Measurements from ENCODE around the gene KLHL21.
"Not testable (repeated sequence)": the region's sequence is repeated elsewhere in the genome, so short reads cannot be mapped to it uniquely, and the experiment has no call there.

The KLHL21 gene, protein sequence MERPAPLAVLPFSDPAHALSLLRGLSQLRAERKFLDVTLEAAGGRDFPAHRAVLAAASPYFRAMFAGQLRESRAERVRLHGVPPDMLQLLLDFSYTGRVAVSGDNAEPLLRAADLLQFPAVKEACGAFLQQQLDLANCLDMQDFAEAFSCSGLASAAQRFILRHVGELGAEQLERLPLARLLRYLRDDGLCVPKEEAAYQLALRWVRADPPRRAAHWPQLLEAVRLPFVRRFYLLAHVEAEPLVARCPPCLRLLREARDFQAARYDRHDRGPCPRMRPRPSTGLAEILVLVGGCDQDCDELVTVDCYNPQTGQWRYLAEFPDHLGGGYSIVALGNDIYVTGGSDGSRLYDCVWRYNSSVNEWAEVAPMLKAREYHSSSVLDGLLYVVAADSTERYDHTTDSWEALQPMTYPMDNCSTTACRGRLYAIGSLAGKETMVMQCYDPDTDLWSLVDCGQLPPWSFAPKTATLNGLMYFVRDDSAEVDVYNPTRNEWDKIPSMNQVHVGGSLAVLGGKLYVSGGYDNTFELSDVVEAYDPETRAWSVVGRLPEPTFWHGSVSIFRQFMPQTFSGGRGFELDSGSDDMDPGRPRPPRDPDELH

DNA sequence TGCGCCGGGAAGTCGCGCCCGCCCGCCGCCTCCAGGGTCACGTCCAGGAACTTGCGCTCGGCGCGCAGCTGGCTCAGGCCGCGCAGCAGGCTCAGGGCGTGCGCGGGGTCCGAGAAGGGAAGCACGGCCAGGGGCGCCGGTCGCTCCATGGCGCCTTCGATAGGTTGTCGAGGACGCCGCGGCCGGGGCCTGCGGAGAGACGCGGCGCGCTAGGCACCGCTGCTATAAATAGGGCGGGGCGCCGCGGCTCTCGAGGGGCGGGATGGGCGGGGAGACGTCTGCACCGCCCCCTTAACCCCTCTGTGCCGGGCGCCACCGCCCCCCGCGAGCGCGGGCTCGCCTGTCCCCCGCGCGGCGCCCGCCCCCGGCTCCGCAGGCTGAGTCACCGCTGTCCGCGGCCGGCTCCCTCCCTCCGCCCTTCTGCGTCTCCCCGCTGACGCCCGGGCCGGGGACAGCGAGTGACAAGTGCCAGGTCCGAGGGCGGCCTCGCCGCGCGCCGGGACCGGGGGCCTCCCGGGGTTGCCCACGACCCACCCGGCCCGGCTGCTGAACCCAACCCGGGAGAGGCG, at the start of gene KLHL21:
Gene KLHL21, minus strand, starts transcription at position 201 of the 569 bp plus-strand sequence. Its CDS starts 52 bp downstream, at position 149.
- no peak for DNase-seq (ENCODE audit: low read depth)

DNA sequence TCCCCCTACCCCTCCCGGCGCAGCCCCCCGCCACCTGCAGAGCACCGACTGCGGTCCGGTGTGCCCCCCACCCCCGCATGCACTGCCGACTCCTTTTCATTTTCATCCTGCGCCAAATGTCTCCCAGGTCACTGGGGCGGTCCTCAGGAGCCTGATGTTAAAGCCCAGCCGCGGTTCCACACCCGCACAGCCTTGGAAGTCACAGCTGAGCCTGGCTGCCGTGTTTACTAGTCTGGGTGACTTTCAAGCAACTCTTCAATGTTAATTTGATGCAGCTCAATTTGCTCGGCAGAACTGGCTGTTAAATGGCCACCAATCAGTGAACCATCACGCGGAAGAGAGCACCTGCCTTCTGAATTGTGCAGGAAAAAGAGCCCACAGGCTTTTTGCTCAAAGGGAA, 49.2 kb upstream of the KLHL21 start:
- no peak for DNase-seq (ENCODE audit: low read depth)

DNA sequence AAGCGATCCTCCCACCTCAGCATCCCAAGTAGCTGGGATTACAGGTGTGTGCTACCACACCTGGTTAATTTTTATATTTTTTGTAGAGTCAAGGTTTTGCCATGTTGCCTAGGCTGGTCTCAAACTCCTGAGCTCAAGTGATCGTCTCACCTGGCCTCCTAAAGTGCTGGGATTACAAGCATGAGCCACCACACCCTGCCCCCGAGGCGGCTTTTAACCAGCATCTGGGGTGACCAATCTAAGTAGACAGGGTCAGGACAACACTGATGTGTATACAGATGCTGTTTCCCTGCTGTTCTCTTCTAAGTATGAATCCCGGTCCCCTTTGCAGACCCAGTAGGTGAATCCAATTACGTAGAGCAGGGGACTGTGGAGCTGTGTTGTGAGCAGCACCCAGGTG, 45.9 kb upstream of the KLHL21 start:
- no peak for DNase-seq (ENCODE audit: low read depth)

DNA sequence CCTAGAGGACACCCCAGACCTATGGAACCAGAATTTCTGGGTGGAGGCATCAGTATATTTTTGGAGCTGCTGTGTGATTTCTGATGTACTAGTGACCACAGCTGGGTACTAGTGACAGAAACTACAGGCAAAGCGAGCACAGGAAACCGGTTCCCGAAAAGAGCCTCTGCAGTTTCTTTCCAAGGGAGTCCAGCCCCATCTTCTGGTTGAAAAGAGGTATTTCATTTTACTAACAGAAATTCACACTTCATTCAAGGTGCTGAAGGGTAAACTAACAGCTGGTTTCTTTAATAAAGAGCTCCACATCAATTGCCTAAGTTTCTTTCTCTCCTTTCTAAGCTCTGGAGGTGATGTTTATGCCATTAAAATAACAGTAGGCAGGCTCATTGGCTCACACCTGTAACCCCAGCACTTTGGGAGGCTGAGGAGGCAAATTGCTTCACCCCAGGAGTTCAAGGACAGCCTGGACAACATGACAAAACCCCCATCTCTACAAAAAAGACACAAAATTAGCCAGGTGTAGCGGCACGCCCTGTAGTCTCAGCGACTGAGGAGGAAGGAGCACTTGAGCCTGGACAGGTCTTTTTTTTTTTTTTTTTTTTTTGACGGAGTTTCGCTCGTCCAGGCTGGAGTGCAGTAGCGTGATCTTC, 44.0 kb upstream of the KLHL21 start:
- DNase-seq (ENCODE audit: low read depth): no peak

DNA sequence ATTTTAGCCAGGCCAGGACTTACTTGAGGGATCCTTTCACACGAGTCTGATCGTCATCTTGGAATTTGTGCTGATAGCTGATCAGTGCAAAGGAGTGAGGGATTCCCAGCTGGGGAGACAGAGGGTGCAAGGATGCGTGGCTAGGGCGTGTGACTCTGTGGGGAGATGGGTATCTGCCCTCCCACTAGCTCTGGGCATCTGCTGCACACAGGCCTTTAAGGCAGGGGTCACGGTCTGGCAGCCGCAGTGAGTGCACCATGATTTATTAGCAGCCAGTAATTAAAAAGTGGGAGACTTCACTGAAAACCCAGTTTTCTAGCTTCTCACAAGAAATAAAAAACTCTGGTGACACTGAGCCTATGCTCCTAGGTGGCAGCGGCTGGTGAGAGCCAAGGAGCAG, 42.3 kb upstream of the KLHL21 start:
- no peak for DNase-seq (ENCODE audit: low read depth)

DNA sequence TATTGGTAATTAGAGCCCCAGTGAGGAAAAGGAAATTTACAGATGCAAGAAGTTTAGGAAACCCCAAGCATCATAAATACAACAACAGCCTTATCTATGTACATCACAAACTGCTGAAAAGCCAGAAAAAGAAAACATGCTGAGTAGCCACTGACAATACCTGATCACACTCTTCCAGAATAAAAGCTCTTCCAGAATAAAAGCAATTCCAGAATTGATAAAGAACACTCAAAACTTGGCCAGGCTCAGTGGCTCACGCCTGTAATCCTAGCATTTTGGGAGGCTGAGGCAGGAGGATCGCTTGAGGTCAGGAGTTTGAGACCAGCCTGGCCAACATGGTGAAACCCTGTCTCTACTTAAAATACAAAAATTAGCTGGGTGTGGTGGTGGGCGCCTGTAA, 38.2 kb upstream of the KLHL21 start:
- not testable (repeated sequence) for DNase-seq (ENCODE audit: low read depth)

DNA sequence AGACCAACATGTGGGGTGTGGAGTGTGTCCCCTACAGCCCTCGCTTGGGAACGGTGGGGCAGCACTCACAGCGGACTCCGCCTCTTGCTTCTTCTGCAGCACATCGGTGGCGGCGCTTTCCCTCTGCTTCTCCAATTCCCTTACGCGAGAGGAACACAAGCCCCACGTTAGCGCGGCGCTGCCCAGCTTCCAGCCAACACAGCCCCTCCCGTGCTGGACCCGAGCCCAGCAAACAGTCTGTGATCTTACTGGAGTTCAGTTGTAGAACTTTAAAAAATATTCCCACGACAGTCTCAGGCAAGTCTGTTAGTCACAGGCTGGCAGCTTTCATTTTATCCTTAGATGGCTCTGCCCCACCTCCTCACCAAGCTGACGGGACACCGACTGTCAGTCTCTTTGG, 35.6 kb upstream of the KLHL21 start:
- DNase-seq (ENCODE audit: low read depth): no peak

DNA sequence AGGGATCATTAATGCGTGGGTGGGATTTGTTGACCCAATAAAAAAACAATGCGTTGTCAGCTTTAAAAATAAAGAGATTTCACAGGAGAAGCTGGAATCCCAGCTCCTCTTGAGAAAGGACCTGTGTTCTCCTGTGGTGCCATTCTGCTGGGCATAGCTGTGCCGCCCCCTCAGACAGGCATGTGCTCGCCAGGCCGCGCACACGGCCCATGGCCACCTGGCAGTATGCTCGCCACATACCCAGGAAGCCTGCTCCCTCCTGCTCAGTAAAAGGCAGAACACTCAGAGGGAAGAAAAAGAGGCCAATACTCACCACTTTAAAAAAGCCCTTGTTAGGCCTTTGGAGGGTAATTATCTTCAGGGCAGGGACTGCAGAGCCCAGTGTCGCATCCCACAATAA, 35.1 kb upstream of the KLHL21 start:
- DNase-seq (ENCODE audit: low read depth): no peak

DNA sequence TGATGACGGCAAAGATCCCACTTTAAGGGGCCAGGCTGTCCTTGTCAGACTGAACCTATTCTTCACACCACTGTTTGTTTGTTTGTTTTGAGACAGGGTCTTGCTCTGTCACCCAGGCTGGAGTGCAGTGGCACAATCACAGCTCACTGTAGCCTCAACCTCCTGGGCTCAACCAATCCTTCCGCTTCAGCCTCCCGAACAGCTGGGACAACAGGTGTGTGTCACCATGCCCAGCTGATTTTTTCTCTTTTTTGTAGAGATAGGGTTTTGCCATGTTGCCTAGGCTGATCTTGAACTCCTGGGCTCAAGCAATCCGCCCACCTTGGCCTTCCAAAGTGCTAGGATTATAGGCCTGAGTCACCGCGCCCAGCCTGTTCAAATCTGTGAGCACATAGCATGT, 34.1 kb upstream of the KLHL21 start:
- not testable (repeated sequence) for DNase-seq (ENCODE audit: low read depth)

DNA sequence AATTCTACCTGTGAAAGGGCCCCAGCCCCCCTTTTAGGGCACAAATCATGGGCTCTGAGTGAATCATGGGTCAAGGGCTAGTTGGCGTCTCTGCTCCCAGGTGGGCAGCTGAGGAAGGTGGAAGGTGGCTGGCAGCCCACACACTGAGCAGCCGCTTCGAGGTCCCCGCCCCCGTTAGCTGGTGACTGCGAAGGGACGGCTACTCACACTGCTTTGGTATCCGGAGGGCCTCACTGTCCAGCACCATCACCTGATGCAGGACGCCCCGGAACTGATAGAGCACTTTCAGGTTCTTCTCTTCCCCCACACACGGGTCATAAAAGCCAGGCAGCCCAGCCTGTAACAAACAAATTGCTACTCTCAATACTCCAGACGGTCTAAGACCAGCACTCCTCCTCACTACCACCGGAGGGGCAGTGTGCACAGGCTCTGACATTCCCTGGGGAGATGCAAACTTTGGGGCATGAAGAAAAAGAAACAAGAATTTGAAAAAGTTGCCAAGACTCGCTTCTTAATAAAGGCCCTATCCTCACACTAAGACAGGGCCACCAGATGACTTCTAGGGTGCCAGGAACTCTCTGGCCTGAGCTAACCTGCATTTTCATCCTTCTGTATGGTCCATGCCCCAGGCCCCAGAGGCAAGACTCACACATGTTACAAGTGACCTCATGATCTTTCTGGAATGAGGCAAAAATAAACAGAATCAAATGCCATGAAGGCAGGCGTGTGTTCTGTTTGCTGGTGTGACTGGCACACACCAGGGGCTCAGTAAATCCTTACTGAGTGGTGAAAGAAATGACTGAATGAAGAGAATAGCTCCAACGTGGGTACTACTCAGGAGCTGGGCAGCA, 33.5 kb upstream of the KLHL21 start:
- DNase-seq (ENCODE audit: low read depth): no peak

DNA sequence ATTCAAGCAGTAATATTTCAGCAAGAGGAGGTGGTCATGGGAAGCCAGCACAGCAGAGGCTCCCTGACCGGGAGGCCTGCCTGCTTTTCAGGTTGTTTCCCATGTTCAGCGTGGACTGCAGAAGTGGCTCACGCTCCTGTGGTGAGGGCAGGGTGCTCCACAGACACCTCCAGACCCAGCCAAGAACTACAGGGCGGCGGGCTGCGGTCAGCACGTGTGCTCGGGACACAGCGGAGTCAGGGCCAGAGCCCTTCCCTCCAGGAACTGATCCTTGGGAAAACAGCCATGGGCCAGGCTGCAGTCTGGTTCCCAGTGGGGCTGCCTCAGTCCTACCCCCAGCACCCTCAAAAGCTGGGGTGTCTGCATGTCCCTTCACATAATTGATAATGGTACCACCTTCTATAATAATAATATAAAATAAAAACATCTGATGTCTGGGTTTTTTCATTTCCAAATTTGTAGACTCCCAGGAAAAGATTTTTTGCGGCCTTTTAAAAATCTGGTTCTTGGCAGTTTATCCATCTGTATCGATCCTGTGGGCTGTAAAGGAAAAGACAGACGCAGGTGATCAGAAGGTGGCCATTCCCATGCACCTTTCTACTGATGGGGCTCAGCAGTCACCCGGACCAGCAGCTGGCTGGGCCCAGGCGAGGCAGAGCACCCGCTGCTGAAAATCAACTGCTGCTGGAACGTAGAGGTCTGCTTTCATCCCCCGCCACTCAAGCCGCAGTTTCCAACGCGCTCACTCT, 32.7 kb upstream of the KLHL21 start:
- no peak for DNase-seq (ENCODE audit: low read depth)

DNA sequence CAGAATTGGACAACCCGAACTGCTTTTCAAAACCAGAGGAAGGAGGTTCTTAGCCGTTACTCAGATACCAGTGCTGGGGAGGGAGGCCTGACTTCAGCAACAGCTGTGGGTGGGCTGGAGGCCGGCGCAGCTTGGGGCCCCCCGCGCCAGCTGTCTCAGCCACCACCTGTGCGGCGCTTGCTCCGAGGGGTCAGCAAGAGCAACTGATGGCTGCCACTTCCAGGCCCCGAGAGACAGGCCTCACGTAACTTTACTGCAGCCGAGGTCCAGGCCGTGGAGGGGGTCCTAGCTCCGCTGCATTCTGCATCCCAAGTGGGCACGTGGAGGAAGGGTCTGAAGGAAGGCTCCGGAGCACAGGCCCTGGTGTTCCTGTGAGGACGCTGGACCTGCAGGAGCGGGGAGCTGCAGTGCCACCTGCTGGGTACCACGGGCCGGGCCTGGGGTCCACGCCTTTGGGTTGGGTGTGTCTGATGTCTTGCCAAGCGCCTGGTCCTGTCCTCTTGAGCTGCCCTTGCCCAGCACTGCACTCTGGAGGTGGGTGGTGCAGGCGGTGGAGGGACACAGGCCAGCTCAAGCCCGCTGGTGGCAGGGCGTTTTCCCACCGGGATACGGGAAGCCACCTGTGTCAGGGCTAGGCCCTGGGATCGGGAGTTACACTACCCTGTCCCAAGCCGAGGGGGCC, 31.8 kb upstream of the KLHL21 start:
- no peak for DNase-seq (ENCODE audit: low read depth)

DNA sequence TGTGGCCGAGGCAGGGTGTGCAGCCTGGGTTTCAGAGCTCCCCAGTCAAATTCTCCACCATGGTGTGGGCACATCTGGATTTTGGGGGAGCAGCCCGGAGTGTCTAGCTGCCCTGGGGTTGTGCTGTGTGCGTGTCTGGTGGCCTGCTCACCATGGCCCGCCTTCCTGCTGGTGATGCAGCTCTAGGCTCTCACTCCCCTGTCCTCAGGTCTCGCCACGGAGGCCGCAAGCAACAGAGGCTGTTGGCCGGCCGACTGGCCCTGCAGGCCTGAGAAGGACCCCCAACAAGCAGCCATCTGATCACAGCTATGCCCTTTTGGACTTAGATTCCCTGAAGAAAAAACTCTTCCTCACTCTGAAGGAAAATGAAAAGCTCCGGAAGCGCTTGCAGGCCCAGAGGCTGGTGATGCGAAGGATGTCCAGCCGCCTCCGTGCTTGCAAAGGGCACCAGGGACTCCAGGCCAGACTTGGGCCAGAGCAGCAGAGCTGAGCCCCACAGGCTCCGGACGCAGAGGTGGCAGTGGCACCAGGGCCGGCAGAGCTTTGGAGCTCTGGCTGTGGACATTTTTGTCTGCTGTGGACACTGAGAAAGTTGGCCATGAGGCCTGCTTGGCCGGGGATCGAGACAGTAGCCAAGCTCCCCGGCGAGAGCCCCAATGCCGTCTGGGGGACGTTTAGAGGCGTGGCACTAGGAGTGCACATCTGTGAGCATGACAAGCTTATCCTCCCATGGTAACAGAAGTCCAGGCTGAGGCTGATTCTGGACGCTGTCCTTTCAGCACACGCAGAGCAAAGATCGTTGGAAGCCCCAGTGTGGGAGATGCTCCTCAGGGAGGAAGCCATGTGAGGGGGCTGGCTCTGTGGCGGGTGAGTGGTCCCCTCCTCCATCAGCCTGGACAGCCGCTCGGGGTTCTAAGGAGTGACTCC, 30.2 kb upstream of the KLHL21 start:
- DNase-seq (ENCODE audit: low read depth): no peak

DNA sequence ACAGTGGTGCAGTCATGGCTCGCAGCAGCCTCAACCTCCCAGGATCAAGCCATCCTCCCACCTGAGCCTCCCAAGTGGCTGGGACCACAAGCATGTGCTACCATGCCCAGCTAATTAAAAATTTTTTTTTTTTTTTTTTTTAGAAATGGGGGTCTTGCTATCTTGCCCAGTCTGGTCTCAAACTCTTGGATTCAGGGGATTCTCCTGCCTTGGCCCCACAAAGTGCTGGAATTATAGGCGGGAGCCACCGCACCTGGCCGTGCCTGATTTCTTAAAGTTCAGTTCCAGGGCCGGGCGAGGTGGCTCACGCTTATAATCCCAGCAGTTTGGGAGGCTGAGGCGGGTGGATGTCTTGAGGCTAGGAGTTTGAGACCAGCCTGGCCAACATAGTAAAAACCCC, 28.4 kb upstream of the KLHL21 start:
- DNase-seq (ENCODE audit: low read depth): no peak

DNA sequence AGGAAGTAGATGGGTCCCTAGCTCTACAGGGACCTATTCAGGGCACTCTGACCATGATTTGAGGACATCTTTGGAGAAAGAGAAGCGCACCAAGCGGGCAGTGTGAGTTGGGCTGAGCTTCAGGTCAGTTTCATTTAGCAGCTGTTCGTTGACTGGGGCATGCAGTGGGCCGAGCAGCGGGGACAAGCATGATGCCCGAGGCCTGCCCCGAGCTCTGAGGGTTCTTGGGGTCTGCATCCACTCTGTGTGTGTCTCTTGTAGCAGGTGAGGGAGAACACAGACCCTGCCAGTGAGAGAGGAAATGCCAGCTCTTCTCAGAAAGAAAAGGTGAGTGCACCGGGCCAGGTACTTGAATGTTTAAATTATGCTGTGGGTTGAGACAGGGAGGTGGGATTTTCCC, 27.4 kb upstream of the KLHL21 start:
- DNase-seq (ENCODE audit: low read depth): no peak

DNA sequence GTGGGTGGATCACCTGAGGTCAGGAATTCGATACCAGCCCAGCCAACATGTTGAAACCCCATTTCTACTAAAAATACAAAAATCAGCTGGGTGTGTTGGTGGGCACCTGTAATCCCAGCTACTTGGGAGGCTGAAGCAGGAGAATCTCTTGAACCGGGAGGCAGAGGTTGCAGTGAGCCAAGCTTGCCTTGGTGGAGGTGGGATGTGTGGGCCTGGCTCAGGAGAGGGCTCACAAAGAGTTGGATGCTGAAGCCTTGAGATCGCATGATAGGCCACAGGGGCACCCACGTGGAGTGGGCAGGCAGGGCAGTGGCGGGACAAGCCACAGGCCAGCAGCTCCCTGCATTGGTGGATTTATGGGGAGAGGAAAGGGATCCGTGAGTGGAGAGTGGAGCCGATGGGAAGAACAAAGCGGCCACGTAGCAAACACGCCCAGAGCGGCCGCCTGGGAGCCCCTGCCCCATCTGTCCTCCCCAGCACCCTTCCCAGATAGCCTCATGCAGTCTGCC, 26.4 kb upstream of the KLHL21 start:
- no peak for DNase-seq (ENCODE audit: low read depth)

DNA sequence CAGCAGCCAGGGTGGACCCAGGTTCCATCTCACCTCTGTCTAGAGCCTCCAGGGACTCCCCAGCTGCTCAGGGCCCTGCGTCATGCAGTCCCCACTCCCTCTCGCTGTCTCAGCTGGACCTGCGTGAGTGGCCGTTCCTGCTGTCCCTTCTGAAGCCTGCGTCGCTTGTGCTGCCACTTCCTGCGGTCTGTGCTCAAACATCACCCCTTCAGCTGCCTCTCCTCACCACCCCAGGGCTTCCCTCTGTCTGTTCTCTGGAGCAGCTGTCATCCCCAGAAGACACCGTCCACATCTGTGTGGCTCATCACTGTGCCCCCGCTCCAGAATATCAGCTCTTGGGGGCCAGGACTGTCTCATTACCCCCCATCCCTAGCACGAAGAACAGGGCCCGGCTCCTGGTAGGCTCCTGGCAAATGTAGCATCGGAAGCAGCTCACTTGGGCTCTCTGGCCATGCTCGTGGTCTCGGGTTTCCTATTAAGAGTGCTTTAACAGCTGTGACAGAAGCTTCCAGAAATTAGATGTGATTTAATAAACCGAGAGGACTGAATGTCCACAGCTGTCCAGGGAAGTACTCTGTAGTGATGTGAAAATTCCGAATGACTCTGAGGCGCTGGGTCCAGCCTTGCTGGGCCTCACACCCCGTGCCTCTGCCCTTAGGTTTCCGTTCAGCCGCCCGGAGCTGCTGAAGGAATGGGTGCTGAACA, 25.3 kb upstream of the KLHL21 start:
- no peak for DNase-seq (ENCODE audit: low read depth)

DNA sequence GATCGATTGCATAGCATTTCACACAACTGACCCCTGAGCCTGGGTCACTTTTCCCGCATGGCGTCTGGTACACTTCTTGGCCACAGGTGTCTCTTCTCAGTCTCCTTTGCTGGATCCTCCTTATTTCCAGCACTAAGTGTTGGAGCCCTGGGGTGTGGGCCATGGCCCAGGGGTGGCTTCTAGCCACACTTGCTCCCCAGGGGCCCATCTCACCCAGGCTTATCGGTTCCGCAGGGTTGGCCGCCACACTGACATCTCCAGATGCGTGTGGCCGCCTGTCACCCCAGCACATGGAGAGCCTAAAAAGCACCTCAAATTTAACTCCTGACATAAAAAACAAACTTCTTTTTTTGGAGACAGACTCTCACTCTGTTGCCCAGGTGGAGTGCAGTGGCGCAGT, 24.4 kb upstream of the KLHL21 start:
- no peak for DNase-seq (ENCODE audit: low read depth)
